ENCODE results near the gene ICAM5. TPM values are rescaled to one million over a fixed set of nuclear protein-coding genes. Genes with fewer than 3 reads are reported as not detected.

ICAM5 gene
- total and polyA plus RNA-seq, 5 donors from 2014 or later, result 0.20 TPM; not detected in 4

DNA sequence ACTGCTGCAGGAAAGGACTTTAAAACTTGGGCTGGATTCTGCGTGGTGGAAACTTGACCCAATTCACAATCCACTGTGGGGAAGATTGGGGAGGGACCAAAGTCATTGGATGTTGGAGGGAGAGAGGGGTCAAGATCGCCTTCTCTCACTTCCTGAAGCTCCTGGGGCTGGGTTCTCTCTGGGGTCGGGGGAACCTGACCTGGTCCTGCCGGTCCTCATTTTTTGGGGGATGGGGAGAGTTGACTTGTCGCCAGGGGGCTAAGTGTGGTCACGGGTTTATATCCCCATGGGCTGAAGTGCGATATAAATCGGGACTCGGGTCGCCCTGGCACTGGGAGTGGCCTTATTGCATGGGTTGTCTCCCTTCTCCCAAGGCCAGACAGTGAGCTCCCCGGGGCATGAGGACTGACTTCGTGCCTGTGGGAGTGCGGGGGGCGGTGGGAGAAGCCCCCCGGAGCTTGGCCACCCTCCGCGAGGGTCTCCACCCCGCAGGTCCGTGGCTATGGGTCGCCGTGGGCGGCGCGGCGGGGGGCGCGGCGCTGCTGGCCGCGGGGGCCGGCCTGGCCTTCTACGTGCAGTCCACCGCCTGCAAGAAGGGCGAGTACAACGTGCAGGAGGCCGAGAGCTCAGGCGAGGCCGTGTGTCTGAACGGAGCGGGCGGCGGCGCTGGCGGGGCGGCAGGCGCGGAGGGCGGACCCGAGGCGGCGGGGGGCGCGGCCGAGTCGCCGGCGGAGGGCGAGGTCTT, 6.3 kb downstream of the ICAM5 start:
- H3K36me3 ChIP-seq (ENCODE audit: control insufficient read depth, insufficient read depth, low read length), result no peaks in the 10 kb centered on the region
- peaks cover 0 to 3% (median 0%) of the 10 kb centered on the region in 7 donors for H3K9me3 Mint-ChIP-seq
- peak overlapping the region in 2 of 3 donors; percentile 42 to 80 for H3K27ac Mint-ChIP-seq
- no peaks in the 10 kb centered on the region for H3K27me3 ChIP-seq (ENCODE audit: control insufficient read depth, insufficient read depth, low read length)
- H3K27me3 Mint-ChIP-seq, result peaks cover 58% of the 10 kb centered on the region
- peaks cover 0 to 41% (median 11%) of the 10 kb centered on the region in 4 donors for H3K4me1 Mint-ChIP-seq
- H3K9me3 ChIP-seq (ENCODE audit: control insufficient read depth in 2 of 2, low read length in 2 of 2), result no peaks in the 10 kb centered on the region
- peak overlapping the region; percentile 68 for H3K4me3 ChIP-seq (ENCODE audit: low read depth, low read length)
- H3K27ac ChIP-seq (ENCODE audit: insufficient read depth, low read length, poor library complexity, severe bottlenecking), result no peak overlapping the region
- ATAC-seq (ENCODE audit: low read depth in 2 of 2) (no peak), DNase-seq (no peak)
- H3K4me3 Mint-ChIP-seq, result peak overlapping the region; percentile 76 to 94 (median 88)
- H3K36me3 Mint-ChIP-seq, result no peaks in the 10 kb centered on the region
- H3K4me1 ChIP-seq (ENCODE audit: control insufficient read depth, insufficient read depth, low read length, poor library complexity, severe bottlenecking), result peaks cover 51% of the 10 kb centered on the region

DNA sequence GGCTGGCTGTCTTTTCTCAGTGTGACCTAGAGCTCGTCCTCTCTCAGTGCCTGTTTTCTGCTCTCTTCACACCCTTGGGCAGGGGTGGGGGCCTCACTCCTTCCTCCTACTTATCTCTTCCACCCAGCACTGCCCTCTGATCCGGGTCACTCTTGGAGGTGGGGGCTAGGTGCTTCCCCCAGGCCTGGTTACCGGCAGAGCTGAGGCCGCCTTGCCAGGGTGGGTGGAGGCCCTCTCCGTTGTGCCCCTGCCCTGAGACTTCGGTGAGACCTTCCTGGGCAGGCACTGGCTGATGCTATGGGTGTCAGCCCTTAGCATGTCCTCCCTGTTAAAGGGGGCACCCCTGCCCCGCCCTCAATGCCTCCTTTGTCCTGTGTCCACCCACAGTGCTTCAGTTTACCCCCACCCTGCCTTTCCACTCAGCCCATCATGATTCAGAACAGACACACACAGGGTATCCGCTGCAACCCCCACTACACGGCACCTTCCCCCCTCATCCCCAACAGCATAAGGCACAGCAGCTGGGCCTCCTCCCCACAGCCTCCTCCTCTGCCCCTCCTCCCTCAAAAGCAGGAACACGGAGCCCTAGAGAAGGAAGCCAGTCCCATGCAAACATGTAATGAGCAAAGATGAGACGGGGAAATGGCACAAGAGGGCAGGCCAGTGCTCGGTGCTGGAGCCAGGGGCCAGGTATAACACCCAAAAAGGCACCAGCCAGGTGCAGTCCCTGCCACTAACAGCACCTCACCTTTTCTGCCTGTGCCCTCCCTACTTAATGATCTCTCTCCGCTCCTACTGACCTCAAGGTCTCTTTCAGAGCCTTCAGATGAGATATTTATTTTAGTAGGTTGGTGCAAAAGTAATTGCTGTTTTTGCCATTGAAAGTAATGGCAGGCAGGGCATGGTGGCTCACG, 10.1 kb downstream of the ICAM5 start:
- H3K27me3 ChIP-seq (ENCODE audit: control insufficient read depth, insufficient read depth, low read length), result no peaks in the 10 kb centered on the region
- H3K27ac Mint-ChIP-seq, result peak overlapping the region in 2 of 3 donors; percentile 32 to 60
- no peaks in the 10 kb centered on the region for H3K36me3 ChIP-seq (ENCODE audit: control insufficient read depth, insufficient read depth, low read length)
- no peaks in the 10 kb centered on the region for H3K9me3 Mint-ChIP-seq
- no peak overlapping the region for H3K4me3 ChIP-seq (ENCODE audit: low read depth, low read length)
- H3K27ac ChIP-seq (ENCODE audit: insufficient read depth, low read length, poor library complexity, severe bottlenecking), result no peak overlapping the region
- peaks cover 0 to 12% (median 5%) of the 10 kb centered on the region in 4 donors for H3K4me1 Mint-ChIP-seq
- H3K9me3 ChIP-seq (ENCODE audit: control insufficient read depth in 2 of 2, low read length in 2 of 2), result no peaks in the 10 kb centered on the region
- H3K36me3 Mint-ChIP-seq, result no peaks in the 10 kb centered on the region
- DNase-seq (no peak), ATAC-seq (ENCODE audit: low read depth in 2 of 2) (no peak)
- H3K27me3 Mint-ChIP-seq, result peaks cover 34% of the 10 kb centered on the region
- H3K4me3 Mint-ChIP-seq, result peak overlapping the region in 1 of 4 donors; percentile 80
- peaks cover 14% of the 10 kb centered on the region for H3K4me1 ChIP-seq (ENCODE audit: control insufficient read depth, insufficient read depth, low read length, poor library complexity, severe bottlenecking)

DNA sequence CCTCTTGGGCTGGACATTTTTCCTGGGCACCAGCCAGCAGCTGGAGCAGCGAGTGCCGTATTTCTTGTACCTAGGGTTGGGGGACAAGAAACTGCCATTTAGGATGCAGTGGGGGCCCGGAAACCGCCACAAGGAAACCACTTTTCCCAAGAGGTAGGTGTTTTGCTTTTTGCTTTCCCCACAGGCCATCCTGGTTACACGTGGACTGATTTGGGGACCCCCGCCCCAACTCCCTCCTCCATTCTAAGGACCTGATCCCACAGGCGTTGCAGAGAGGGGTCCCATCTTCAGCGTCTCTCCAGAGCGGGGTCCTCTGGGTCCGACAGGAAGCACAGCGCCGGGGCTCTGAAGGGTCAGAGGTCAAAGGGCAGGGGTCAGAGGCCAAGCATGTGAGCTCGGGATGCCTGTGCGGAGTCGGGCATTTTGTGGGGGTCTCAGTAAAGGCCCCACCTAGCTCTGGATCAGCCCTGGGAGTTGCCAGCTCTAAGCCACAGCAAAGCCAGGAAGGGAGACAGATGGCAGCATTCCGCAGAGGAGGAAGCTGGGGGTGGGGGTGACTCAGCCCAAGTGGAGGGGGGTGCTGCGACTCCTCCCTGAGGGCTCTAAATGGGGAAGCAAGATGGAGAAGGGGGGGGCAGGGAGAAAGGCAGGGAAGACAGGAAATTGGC, 15.5 kb downstream of the ICAM5 start:
- no peak for DNase-seq
- H3K27ac Mint-ChIP-seq, result peak overlapping the region in 2 of 3 donors; percentile 11 to 26

DNA sequence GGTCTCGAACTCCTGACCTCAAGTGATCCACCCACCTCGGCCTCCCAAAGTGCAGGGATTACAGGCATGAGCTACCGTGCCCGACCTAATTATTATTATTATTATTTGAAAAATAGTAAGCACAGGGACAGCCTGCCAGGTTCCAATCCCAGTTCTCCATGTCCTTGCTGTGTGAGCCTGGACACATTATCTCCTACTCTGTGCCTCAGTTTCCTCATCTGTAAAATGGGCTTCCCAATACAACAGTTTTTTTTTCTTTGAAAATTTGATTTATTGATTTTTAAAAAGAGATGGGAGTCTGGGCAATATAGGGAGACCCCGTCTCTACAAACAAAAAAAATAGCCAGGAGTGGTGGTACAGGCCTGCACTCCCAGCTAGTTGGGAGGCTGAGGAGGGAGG, 16.6 kb downstream of the ICAM5 start:
- no peak overlapping the region for H3K4me3 ChIP-seq (ENCODE audit: low read depth, low read length)
- Mint-ChIP-seq H3K27ac (no peak overlapping the region), H3K4me3 (no peak overlapping the region), H3K4me1 (no peaks in the 10 kb centered on the region), H3K9me3 (no peaks in the 10 kb centered on the region), H3K27me3 (peaks cover 7% of the 10 kb centered on the region), H3K36me3 (no peaks in the 10 kb centered on the region)
- no peaks in the 10 kb centered on the region for H3K27me3 ChIP-seq (ENCODE audit: control insufficient read depth, insufficient read depth, low read length)
- DNase-seq, result no peak
- H3K4me1 ChIP-seq (ENCODE audit: control insufficient read depth, insufficient read depth, low read length, poor library complexity, severe bottlenecking), result no peaks in the 10 kb centered on the region
- no peak for ATAC-seq (ENCODE audit: low read depth in 2 of 2)
- no peaks in the 10 kb centered on the region for H3K9me3 ChIP-seq (ENCODE audit: control insufficient read depth in 2 of 2, low read length in 2 of 2)
- no peak overlapping the region for H3K27ac ChIP-seq (ENCODE audit: insufficient read depth, low read length, poor library complexity, severe bottlenecking)
- H3K36me3 ChIP-seq (ENCODE audit: control insufficient read depth, insufficient read depth, low read length), result no peaks in the 10 kb centered on the region

More for the DNA sequence above, 15.5 kb downstream of the ICAM5 start:
- H3K36me3 ChIP-seq (ENCODE audit: control insufficient read depth, insufficient read depth, low read length), result no peaks in the 10 kb centered on the region
- no peaks in the 10 kb centered on the region for H3K4me1 ChIP-seq (ENCODE audit: control insufficient read depth, insufficient read depth, low read length, poor library complexity, severe bottlenecking)
- H3K27me3 ChIP-seq (ENCODE audit: control insufficient read depth, insufficient read depth, low read length), result no peaks in the 10 kb centered on the region
- no peaks in the 10 kb centered on the region for H3K9me3 Mint-ChIP-seq
- no peak overlapping the region for H3K27ac ChIP-seq (ENCODE audit: insufficient read depth, low read length, poor library complexity, severe bottlenecking)
- H3K36me3 Mint-ChIP-seq, result no peaks in the 10 kb centered on the region
- no peaks in the 10 kb centered on the region for H3K9me3 ChIP-seq (ENCODE audit: control insufficient read depth in 2 of 2, low read length in 2 of 2)
- no peaks in the 10 kb centered on the region for H3K4me1 Mint-ChIP-seq
- no peak for ATAC-seq (ENCODE audit: low read depth in 2 of 2)
- no peak overlapping the region for H3K4me3 Mint-ChIP-seq
- H3K27me3 Mint-ChIP-seq, result peaks cover 9% of the 10 kb centered on the region
- H3K4me3 ChIP-seq (ENCODE audit: low read depth, low read length), result no peak overlapping the region

DNA sequence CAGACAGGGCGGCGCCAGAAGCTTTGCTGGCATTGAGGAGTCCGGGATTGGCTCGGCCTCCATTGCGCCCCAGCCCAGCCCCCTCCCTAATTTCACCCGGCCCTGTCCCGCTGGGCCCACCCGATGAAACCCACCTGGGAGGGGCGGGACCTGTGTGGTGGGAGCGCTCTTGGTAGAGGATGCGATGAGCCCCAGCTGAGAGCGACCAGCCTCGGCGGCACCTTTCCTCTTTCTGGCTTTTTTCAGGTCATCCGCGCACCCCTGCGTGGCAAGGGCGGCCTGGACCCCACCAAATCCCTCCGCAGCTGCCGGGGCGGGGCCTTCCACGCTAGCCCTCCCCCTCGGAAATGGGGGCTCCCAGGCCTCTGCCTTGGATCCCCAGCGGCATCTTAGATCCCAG, 19.7 kb downstream of the ICAM5 start, which contains the start of gene ZGLP1:
ZGLP1 (minus strand) TSS at position 393 of the 400 bp plus-strand sequence.
- H3K27ac Mint-ChIP-seq, result no peak within 1 kb of the TSS
- peaks cover 0 to 3% (median 0%) of the 10 kb centered on the region in 4 donors for H3K4me1 Mint-ChIP-seq
- H3K9me3 Mint-ChIP-seq, result no peaks in the 10 kb centered on the region
- no peak within 1 kb of the TSS for H3K27ac ChIP-seq (ENCODE audit: insufficient read depth, low read length, poor library complexity, severe bottlenecking)
- no peaks in the 10 kb centered on the region for H3K4me1 ChIP-seq (ENCODE audit: control insufficient read depth, insufficient read depth, low read length, poor library complexity, severe bottlenecking)
- H3K4me3 ChIP-seq (ENCODE audit: low read depth, low read length), result no peak within 1 kb of the TSS
- H3K4me3 Mint-ChIP-seq, result no peak within 1 kb of the TSS
- ATAC-seq (ENCODE audit: low read depth in 2 of 2) (no peak), DNase-seq (no peak)
- no peaks in the 10 kb centered on the region for H3K27me3 Mint-ChIP-seq
- no peaks in the 10 kb centered on the region for H3K36me3 ChIP-seq (ENCODE audit: control insufficient read depth, insufficient read depth, low read length)
- no peaks in the 10 kb centered on the region for H3K27me3 ChIP-seq (ENCODE audit: control insufficient read depth, insufficient read depth, low read length)
- no peaks in the 10 kb centered on the region for H3K36me3 Mint-ChIP-seq
- no peaks in the 10 kb centered on the region for H3K9me3 ChIP-seq (ENCODE audit: control insufficient read depth in 2 of 2, low read length in 2 of 2)

DNA sequence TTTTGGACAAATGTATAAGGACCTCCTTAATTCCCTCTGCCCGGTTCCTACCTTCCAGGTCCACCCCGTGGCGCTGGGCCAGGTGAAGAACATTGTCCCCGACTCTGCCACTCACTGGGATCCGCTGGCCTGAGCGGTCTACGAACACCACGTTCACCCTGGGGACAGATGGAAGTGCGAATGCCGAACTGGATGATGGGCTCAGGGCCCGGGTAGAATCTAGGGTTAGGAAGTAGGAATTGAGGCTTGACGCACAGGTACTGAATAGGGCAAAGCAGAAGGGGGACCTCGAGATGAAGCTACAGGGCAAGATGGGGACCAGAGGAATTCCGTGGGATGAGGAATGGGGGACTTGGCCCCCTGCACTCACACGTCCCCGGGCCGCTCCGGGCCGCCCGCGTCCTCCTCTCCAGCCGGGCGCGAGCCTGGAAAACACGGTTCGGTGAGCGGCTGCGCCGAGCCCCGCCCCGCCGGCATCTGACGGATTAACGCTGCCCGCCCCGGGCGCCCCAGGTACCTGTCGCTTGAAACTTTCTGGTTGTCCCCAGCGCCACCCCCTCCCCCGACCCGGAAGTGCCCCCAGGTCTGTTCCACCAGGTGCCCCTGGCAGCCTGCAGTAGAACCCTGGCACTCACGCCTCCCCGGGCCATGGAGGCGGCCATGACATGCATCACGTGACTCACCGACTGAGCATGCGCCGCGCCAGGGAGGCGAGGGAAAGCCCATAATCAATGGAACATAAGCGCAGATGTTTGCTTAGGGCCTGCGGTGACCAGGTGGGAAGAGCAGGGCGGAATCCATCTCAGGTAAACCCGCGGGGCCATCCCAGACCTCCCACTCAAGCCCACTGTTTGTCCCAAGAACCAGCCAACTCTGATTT, 25.8 kb downstream of the ICAM5 start, which contains the start of gene FDX2:
FDX2 (minus strand) TSS at position 681 of the 880 bp plus-strand sequence; CDS start at position 662, 19 bp downstream.
- Histone ChIP-seq H3K4me1 (ENCODE audit: control insufficient read depth, insufficient read depth, low read length, poor library complexity, severe bottlenecking) (peaks cover 15% of the 10 kb centered on the region), H3K27me3 (ENCODE audit: control insufficient read depth, insufficient read depth, low read length) (no peaks in the 10 kb centered on the region), H3K27ac (ENCODE audit: insufficient read depth, low read length, poor library complexity, severe bottlenecking) (peak within 1 kb of the TSS; percentile 61), H3K9me3 (ENCODE audit: control insufficient read depth in 2 of 2, low read length in 2 of 2) (no peaks in the 10 kb centered on the region), H3K4me3 (ENCODE audit: low read depth, low read length) (peak within 1 kb of the TSS; percentile 86), H3K36me3 (ENCODE audit: control insufficient read depth, insufficient read depth, low read length) (peaks cover 16% of the 10 kb centered on the region)
- Mint-ChIP-seq H3K9me3 (no peaks in the 10 kb centered on the region), H3K36me3 (peaks cover 14% of the 10 kb centered on the region), H3K27me3 (no peaks in the 10 kb centered on the region), H3K4me3 (peak within 1 kb of the TSS; percentile 79 to 92 (median 86)), H3K4me1 (peaks cover 0 to 17% (median 5%) of the 10 kb centered on the region in 4 donors), H3K27ac (peak within 1 kb of the TSS; percentile 78 to 91 (median 88))
- peak; percentile 74 to 89 for ATAC-seq (ENCODE audit: low read depth in 2 of 2)
- DNase-seq, result peak; percentile 85 to 90 (median 86)

Data from CD4-positive, CD25-positive, alpha-beta regulatory T cell (primary cell).